Measurements from ENCODE around the gene FOXP1.

Gene FOXP1

GRCh38 chr3:71433631-71434030 is 149.9 kb downstream of the FOXP1 start:
- in situ Hi-C loops (cut with MboI; ENCODE audit: low sequenced_read_pairs), result no loop called here

DNA sequence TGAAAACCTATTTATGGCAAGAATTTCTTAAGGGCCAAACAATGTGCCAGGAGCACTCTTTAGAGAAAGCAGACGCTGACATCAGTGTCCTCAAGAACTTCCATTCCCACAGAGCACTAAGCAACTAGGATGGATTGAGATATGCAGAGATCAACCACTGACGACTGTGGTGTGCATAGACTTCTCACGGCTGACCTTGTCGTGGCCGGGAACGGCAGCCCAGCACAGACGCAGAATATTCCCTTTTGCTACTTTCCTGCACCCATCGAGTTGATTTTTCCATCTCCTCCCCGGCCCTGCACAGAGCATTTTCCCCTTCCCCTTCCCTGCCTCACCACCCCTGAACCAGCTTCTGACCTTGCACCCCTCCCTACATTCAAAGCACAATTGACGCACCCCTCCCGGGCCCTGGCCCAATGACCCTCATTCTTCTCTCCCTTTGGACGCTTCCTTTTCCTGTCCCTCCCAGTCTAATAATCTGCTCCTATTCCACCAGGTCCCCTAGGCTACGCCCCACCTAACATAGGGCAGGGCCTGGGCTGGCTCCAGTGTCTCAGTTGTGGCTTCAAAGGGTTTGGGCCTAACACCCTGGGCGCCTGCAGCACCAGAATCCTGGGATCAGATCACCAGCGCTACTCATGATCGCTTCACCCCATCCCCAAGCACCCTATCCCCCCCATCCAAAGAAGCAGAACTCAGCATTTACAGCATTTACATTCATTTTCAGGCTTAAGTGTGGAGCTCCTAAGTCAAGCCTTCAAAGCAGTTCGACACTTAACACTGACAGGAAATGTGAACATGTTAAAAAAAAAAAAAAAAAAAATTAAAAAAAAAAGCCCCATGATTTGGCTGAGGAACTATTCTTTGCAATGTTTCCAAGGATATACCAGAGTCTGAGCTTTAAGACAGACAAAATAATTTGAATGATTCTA is 151.2 kb downstream of the FOXP1 start:
- in situ Hi-C loops (cut with MboI; ENCODE audit: low sequenced_read_pairs), result no loop called here

DNA sequence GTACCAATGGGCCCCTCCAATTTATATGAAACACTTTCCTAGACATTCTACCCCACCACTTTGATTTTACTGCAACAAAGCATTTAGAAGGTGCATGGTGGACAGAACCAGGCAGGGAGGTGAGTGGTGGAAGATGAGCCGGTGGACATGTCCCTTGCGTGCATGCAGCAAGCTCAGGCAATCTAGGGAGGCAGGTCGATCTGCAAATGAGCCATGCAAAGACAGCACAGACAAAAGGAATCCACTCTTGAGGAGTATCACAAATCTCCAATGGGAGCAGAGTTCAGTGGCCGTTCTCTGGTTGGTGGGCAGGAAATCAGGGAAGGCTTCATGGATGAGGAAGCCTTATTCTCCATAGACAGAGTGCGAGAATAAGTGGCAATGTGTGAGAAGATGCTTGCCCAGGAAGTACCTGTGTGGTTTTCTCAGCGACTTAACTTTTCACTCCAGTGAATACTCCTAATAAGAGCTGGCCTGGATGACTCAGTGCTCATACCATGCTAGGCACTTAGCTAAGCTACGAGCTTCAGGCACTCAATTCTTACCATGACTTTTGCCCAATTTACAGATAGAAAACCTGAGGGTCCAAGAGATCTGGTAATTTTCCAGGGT is 152.5 kb downstream of the FOXP1 start:
- in situ Hi-C loops (cut with MboI; ENCODE audit: low sequenced_read_pairs), result no loop called here

DNA sequence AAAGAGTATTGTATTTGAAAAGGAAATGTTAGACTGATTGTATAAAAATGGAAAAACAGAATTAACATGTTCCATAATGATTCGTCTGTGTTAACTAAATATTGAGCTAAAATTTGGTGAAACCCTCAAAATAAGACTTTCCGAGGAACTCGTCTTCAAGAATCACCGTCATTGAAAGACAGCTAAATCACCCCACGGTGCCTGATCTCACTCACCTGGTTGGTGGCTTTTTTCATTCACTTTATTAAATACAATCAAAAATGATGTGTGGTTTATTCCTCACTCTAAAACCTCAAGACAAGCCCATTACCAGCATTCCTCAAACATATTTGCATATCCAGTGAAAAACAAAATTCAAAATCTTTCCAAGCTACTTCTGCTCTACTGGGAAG is 153.9 kb downstream of the FOXP1 start:
- in situ Hi-C loops (cut with MboI; ENCODE audit: low sequenced_read_pairs), result no loop called here

GRCh38 chr3:71428841-71429596 is 154.5 kb downstream of the FOXP1 start:
- in situ Hi-C loops (cut with MboI; ENCODE audit: low sequenced_read_pairs), result no loop called here

GRCh38 chr3:71425491-71426071 is 157.9 kb downstream of the FOXP1 start:
- in situ Hi-C loops (cut with MboI; ENCODE audit: low sequenced_read_pairs), result no loop called here

DNA sequence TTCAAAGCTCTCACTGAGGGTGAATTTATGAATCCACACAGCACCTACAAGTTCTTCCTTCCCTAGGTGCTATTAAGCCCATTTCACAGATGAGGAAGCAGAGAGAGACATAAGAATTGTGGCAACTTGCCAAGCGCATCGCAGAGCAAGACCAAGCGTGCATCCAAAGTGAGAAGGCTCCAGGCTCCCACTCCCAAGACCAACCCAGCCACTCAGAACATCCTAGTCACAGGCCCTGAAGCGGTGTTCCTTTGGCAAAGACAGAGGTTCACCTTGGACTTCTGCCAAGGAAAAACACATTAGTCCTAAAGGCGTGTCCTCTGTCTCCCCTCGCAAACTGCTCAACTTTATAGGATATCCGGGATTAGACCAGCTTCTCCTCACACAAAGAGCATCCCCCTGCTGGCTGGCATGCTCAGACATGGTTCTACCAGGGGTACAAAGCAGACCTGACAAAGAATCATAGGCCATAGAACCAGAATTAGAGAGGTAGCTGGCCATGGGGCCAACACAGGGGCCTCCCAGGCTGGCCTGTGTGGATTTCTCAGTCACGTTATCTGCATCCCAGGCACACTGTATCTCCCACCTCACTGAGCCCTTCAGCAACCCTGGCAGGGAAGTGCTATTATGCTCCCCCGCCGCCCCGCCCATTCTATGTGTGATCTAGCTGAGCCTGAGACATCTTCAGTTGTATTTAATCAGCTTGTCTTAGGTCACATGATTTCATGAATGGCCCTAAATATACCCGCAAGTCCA is 160.2 kb downstream of the FOXP1 start:
- in situ Hi-C loops (cut with MboI; ENCODE audit: low sequenced_read_pairs), result no loop called here

- in situ Hi-C loops (cut with MboI; ENCODE audit: low sequenced_read_pairs), result no loop called here
Observed at GRCh38 chr3:71421820-71422566, 161.5 kb downstream of the FOXP1 start.

GRCh38 chr3:71421475-71421819 is 162.1 kb downstream of the FOXP1 start:
- in situ Hi-C loops (cut with MboI; ENCODE audit: low sequenced_read_pairs), result no loop called here

GRCh38 chr3:71419369-71419768 is 164.2 kb downstream of the FOXP1 start:
- in situ Hi-C loops (cut with MboI; ENCODE audit: low sequenced_read_pairs), result no loop called here

DNA sequence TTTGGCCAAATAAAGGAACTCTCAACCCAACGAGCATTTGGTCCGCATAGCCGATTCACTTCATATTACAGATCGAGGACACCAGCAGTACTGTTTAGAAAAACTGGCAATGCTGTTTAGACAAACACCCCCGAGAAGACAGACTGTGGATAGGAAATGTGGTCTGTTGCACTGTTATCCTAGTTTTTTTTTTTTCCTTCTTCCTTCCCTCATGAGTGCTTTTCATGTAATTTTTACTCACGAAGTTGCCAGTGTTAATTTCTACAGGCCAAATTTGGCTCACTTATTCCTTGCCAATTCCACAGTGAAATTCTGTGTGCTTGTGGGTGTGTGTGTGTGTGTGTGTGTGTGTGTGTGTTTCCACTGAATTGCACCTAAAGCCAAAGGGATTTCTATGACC is 165.7 kb downstream of the FOXP1 start:
- in situ Hi-C loops (cut with MboI; ENCODE audit: low sequenced_read_pairs), result no loop called here

- in situ Hi-C loops (cut with MboI; ENCODE audit: low sequenced_read_pairs), result no loop called here
Observed at GRCh38 chr3:71416876-71417275, 166.7 kb downstream of the FOXP1 start.

- in situ Hi-C loops (cut with MboI; ENCODE audit: low sequenced_read_pairs), result no loop called here
Observed at GRCh38 chr3:71415681-71416122, 167.8 kb downstream of the FOXP1 start.

DNA sequence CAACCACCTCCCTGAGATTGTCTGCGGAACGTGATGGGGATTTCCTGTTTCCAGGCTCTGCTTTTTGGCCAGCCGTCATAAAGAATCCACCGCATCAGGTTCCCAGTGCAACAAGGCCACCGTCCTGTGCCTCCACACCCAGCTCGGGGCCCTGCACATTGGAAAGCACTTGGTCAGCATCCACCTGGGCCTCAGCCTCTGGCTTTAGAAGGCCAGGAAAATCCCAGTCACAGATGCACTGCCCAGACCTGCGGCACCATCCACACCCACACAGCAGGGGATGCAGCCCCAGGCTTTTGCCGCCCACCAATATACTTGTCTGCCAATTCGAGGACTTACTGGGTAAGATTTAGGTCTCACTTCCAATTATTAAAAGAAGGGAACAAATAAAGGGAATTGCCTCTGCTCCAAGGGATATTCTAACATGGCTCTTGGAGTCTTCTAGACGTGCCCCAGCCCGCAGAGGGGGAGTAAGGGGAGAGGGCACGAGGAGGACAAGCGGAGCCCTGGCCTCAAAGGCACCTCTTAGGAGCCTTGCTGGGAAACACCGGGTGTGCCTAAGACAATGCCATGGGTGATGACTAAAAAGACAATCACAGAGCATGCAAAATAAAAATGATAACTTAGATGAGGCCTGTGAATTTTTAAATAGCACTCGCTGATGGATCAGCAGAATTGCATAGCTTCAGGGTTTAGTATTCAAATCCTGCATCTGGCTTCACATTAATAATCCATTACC is 169.2 kb downstream of the FOXP1 start:
- in situ Hi-C loops (cut with MboI; ENCODE audit: low sequenced_read_pairs), result no loop called here

GRCh38 chr3:71413572-71413971 is 170.0 kb downstream of the FOXP1 start:
- in situ Hi-C loops (cut with MboI; ENCODE audit: low sequenced_read_pairs), result no loop called here

- in situ Hi-C loops (cut with MboI; ENCODE audit: low sequenced_read_pairs), result no loop called here
Observed at GRCh38 chr3:71409352-71409751, 174.2 kb downstream of the FOXP1 start.

GRCh38 chr3:71408903-71409302 is 174.6 kb downstream of the FOXP1 start:
- in situ Hi-C loops (cut with MboI; ENCODE audit: low sequenced_read_pairs), result no loop called here

DNA sequence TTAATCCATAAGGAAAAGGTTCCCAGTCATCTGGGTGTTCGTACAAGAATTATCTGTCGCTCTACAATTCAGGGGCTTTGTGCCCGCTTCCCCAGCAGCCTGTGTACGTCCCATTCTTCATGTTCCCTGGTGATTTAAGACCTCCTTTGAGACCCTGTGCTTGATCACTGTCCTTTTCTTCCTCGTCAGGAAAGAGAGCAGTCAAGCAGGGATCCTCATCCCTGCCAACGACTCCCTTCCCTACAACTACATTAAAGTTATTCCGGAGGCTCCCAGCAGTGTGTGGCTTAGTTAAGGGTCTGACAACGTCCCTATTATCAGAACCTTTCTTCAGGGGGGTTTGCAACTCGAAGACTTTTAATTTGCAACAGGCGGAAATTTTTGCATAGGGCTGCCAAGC is 175.7 kb downstream of the FOXP1 start:
- in situ Hi-C loops (cut with MboI; ENCODE audit: low sequenced_read_pairs), result no loop called here
